Smooth muscle cell of bladder (primary cell): ENCODE results near the gene BTG4. TPM values are rescaled to one million over a fixed set of nuclear protein-coding genes. Genes with fewer than 3 reads are reported as not detected.

Experiments used
- total RNA-seq: library from RNA; depleted of rRNA; stranded (reverse); fragments of >200 nt; gene quantifications from 2 replicates; pipeline ENCODE4 v1.2.3, GENCODE V29; 2014

BTG4 gene
- total RNA-seq: not detected in 2 replicates

DNA sequence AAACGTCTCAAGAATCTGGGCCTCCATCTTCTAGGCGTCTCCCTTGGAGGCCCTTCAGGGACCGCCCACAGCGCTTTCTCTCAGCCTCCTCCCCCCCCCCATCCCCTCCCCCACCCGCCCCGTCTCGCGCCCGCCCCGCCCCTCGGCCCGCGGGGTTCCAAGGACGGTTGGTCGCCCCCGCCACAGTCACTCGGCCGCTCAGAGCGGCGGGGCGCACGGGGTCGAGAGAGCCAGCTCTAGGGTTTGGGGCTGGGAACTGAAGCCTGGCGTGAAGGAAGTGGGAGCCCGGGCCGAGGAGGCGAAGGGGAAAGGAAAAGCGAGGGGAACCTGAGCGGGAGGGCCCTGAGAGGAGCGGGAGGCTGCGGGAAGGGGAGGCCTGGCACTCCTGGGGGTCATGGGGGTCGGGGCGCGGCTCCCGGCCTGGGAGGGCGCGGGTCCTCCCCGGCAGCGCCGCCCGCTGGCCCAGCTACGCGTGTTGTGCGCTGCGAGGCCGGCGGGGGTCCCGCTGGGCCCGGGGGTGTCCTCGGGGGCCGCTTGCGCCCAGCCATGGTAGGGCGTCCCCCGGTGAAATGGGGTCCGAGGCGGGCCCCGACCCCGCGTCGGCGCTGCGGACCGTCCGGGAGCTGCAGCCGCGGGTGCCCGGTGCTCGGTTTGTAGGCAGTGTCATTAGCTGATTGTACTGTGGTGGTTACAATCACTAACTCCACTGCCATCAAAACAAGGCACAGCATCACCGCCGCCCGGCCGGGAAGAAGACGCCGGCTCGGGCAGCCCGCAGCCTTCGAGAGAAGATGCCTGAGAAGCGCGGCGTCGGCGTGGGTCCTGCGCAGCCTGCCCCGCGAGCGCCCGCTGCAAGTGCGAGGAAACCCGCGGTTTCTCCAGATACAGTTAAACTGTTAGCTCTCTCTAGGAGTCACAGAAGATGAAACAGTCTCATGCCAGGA lies at the start of gene BTG4:
BTG4 (minus strand) TSS at position 91 of the 944 bp plus-strand sequence. CDS start 13,610 bp downstream, outside the sequence.

DNA sequence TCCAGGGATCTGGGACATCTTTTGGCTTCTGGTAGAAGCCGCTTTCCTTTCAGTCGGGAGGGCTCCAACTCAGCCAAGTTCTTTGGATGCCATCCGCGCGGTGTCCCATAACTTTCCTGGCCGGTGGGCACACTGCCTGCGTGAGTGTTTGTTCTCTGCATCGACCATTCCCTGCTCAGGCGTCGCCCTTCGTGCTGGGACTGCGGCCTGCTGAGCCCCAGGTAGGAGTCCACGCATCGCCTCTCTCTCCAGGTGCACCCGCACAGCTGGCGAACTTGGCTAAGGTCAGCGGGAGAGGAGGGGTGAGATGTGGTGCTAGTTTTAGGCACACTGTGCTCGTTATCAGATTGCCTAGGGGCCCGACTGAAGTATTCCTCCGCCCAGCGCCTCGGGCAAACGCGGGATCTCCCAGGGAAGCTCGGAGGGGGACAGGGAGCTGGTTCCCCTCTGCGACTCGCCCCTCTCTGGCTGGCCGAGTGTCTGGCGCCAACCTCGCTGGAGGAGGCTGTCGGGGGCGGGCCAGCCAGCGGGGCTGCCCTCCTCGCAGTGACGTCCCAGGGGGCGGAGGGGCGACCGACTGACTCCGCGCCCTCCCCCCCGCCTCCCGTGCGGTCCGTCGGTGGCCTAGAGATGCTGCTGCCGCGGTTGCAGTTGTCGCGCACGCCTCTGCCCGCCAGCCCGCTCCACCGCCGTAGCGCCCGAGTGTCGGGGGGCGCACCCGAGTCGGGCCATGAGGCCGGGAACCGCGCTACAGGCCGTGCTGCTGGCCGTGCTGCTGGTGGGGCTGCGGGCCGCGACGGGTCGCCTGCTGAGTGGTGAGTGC lies 28.1 kb upstream of the BTG4 start, which contains the start of gene LAYN:
LAYN (plus strand) TSS at position 607 of the 823 bp plus-strand sequence; CDS start at position 731, 124 bp downstream.

DNA sequence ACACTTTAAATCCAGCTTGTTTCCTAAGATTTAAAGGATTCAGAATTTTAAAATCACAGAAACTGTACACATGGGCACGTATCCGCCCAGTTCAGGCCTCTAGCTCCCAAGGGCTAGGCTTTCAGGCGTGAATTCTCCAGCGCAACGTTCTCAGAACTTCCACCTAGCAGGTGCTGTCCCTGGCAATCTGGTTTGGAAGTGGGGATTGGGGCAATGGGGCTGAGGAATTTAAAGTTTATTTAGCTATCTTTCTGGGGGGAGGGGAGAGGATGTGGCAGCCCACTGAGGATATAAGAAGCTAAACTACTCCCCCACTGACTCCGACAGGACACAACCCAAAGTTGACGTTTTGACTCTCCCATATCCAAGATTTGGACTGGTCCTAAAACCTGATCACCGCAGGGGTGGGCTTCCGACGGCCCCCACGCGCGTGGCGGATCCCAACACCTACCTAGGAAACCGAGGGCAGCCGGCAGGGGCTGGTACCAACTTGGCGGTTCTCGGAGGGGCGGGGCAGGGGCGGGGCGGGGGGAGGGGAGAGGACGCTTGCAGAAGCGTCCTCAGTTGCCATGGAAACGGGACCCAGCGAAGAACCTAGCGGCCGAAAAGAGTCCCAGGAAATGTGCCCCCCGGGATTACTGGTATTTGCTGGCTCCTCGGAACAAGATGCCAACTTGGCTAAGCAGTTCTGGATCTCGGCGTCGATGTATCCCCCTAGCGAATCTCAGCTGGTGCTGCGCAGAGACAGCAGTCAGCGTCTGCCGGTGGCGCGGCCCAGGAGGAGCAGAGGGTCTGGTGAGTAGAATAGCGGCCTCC lies 2.2 kb upstream of the BTG4 start, which contains the start of gene HOATZ:
HOATZ (plus strand) TSS at position 563 of the 816 bp plus-strand sequence; CDS start at position 570, 7 bp downstream.

Other genes starting within 250 kb of the BTG4 start
- 0.14 TPM in 1 of 2 replicates, not detected in the other for gene POU2AF3, start 213.8 kb downstream of the BTG4 start, total RNA-seq
- not detected in 2 replicates for gene POU2AF1, start 133.1 kb downstream of the BTG4 start, total RNA-seq
- not detected in 2 replicates for gene HOATZ, start 2.4 kb upstream of the BTG4 start, total RNA-seq
- 38.3 and 60.4 TPM in 2 replicates for gene LAYN, start 28.3 kb upstream of the BTG4 start, total RNA-seq
- gene SIK2, start 90.1 kb upstream of the BTG4 start, total RNA-seq: 9.4 and 9.7 TPM in 2 replicates